Common myeloid progenitor, CD34-positive (primary cell): ENCODE measurements around the gene ADAMTS1. TPM values are rescaled to one million over a fixed set of nuclear protein-coding genes. Genes with fewer than 3 reads are reported as not detected.

Experiments used
- CTCF ChIA-PET: fragments of 350-600 bp; sonication (Branson Sonifier 250); formaldehyde crosslinking; loops from one replicate; lab custom pipeline; 2021; ENCODE audit warnings: antibody characterized with exemption; lab: Charles Lee
- POLR2A ChIA-PET: fragments of 350-600 bp; sonication (Branson Sonifier 250); formaldehyde crosslinking; loops from one replicate; lab custom pipeline; 2021; ENCODE audit warnings: antibody characterized with exemption; lab: Charles Lee
- DNase-seq, 3 donors: peaks; one replicate each; pipeline versions ENCODE4 v3.0.0 to v3.0.0-alpha.2; 2013
- H3K27ac ChIP-seq, 2 experiments: 1 replicate in 1 of 2; 2 replicates in 1 of 2; pipeline ENCODE4 v1.7.0; 2013; ENCODE audit warnings: inconsistent platforms in 2 of 2, low read length in 2 of 2, mild to moderate bottlenecking in 2 of 2, low read depth in 1 of 2, moderate library complexity in 1 of 2; ENCODE audit not compliant: severe bottlenecking in 2 of 2, insufficient read depth in 1 of 2, poor library complexity in 1 of 2
- H3K27me3 ChIP-seq, 5 experiments: replicated peaks in 2 of 5; 1 replicate in 3 of 5; 2 replicates in 2 of 5; pipeline versions ENCODE4 v1.6.1 to v1.7.0; 2013; ENCODE audit warnings: low read length in 4 of 5, mild to moderate bottlenecking in 2 of 5, moderate library complexity in 2 of 5, inconsistent platforms in 1 of 5; ENCODE audit not compliant: insufficient read depth in 5 of 5, control insufficient read depth in 4 of 5
- H3K36me3 ChIP-seq, 4 experiments: 1 replicate in 2 of 4; 2 replicates in 2 of 4; pipeline versions ENCODE4 v1.6.1 to v1.7.0; 2013; ENCODE audit warnings: low read length in 3 of 4, control low read depth in 1 of 4, mild to moderate bottlenecking in 1 of 4; ENCODE audit not compliant: control insufficient read depth in 4 of 4, insufficient read depth in 4 of 4
- H3K4me1 ChIP-seq, 4 experiments: 1 replicate in 3 of 4; 2 replicates in 1 of 4; pipeline versions ENCODE4 v1.6.1 to v1.7.1; 2013; ENCODE audit warnings: low read length in 3 of 4, mild to moderate bottlenecking in 3 of 4, control low read depth in 1 of 4, inconsistent platforms in 1 of 4, moderate library complexity in 1 of 4; ENCODE audit not compliant: control insufficient read depth in 4 of 4, insufficient read depth in 4 of 4; ENCODE audit errors: control extremely low read depth in 1 of 4
- H3K4me3 ChIP-seq, 7 experiments: 1 replicate in 4 of 7; 2 replicates in 3 of 7; pipeline versions ENCODE4 v1.5.1 to v1.7.0; 2013; ENCODE audit warnings: mild to moderate bottlenecking in 7 of 7, low read length in 6 of 7, moderate library complexity in 6 of 7, inconsistent platforms in 2 of 7, low read depth in 2 of 7, control low read depth in 1 of 7; ENCODE audit not compliant: insufficient read depth in 4 of 7, control insufficient read depth in 1 of 7; ENCODE audit errors: extremely low read depth in 1 of 7
- H3K9me3 ChIP-seq, 5 experiments: 1 replicate in 4 of 5; 2 replicates in 1 of 5; pipeline versions ENCODE4 v1.6.1 to v1.7.1; 2013; ENCODE audit warnings: low read length in 4 of 5, mild to moderate bottlenecking in 2 of 5, inconsistent platforms in 1 of 5, low read depth in 1 of 5, moderate library complexity in 1 of 5; ENCODE audit not compliant: control insufficient read depth in 4 of 5, insufficient read depth in 2 of 5; ENCODE audit errors: control extremely low read depth in 1 of 5
- WGBS: methylation state at CpG from one replicate; pipeline ENCODE4 v1.1.5; 2013; ENCODE audit not compliant: insufficient coverage; 5-methylcytosine and 5-hydroxymethylcytosine counted together
- polyA plus RNA-seq: library from polyadenylated mRNA; unstranded; fragments of 120-200 nt; gene quantifications from one replicate; pipeline ENCODE4 v1.2.1, GENCODE V29; 2013

Gene ADAMTS1
- 1.5 TPM for polyA plus RNA-seq

DNA sequence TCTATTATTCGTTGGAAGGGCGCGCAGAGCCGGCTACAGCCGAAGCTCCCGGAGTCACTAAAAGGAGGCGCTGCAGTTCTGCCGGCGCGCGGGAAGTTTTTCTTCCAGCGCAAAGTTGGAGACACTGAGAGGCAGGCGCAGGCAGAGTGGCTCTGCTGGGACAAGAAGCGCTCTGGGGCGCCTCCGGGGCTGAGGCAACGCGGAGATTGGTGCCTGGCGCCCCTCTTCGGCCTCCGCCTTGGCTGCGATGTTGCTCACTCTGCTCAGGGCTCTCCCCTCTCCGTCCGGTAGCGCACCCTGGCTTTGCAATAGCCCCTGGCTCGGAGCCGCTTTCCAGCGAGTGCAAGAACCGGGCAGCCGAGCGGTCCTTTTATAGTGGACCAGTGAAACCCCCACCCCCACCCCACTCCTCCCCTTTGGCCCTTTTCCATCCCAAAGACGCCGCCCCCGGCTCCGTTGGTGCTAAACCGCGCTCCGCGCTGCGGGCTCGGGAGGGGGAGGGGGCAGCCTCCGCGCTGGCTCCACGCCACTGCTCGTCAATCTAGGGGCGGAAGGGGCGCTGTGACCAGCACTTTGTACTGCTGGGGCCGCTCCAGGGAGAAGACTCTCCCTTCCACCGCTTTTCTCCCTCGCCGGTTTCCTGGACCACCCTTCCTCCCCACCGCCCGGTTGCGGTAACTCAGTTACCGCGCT lies at the start of gene ADAMTS1:
TSS of gene ADAMTS1 (minus strand) at position 344 of the 693 bp plus-strand sequence. CDS start 455 bp downstream, outside the sequence.
- CTCF ChIA-PET = interaction anchor here (0.8 to 4.2 kb wide), 12 partner anchors 10 to 1924 kb away, joined by 3 to 39 read pairs (median 4); no protein-coding TSS in a partner anchor
- H3K4me1 ChIP-seq = peaks cover 0 to 51% (median 40%) of the 10 kb centered on the region in 4 experiments
- no peak within 1 kb of the TSS for H3K27ac ChIP-seq

DNA sequence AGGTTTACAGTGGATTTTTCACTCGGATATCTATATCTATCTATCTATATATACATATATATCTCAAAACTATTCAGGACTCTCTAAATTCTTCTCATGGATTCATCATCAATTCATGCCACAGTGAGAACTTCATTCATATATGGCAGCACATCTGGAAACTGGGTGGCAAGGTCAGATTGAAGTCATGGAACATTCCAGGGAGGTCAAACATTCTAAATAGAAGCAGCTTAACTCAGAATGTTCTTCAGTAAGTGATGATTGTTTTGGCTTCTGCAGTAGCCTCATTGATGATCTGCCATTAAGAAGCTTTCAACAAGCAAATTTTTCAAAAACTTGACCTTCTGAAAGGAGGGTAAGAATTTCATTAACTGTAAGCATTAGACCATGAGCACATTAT lies 46.9 kb upstream of the ADAMTS1 start:
- no CpG with 5 or more reads among the region's 1 CpG for WGBS
- Histone ChIP-seq H3K4me1 (no peaks in the 10 kb centered on the region), H3K9me3 (no peaks in the 10 kb centered on the region), H3K27me3 (peaks cover 0 to 4% (median 0%) of the 10 kb centered on the region in 5 experiments), H3K27ac (no peak overlapping the region), H3K36me3 (no peaks in the 10 kb centered on the region), H3K4me3 (no peak overlapping the region)
- no peak for DNase-seq
- CTCF ChIA-PET = no interaction called here
- POLR2A ChIA-PET = no interaction called here

More for the DNA sequence above, at the start of gene ADAMTS1:
- Histone ChIP-seq H3K4me3 (peak within 1 kb of the TSS; percentile 64 to 92 (median 82)), H3K9me3 (no peaks in the 10 kb centered on the region), H3K36me3 (peaks cover 0 to 12% (median 4%) of the 10 kb centered on the region in 4 experiments), H3K27me3 (peaks cover 3 to 31% (median 6%) of the 10 kb centered on the region in 5 experiments)
- peak; percentile 64 to 73 (median 69) for DNase-seq
- POLR2A ChIA-PET = interaction anchor here (1.0 kb wide), 1 partner anchor 9 kb away, joined by 4 read pairs; no protein-coding TSS in a partner anchor
- WGBS = under 1% methylated on average over 41 of the region's 56 CpGs

- 100% methylated on average over 2 of the region's 5 CpGs for WGBS
- no peak overlapping the region for H3K27ac ChIP-seq
- ChIA-PET POLR2A (no interaction called here), CTCF (no interaction called here)
- H3K4me1 ChIP-seq = no peaks in the 10 kb centered on the region
- no peaks in the 10 kb centered on the region for H3K9me3 ChIP-seq
- H3K27me3 ChIP-seq = peaks cover 0 to 4% (median 0%) of the 10 kb centered on the region in 5 experiments
- H3K4me3 ChIP-seq = no peak overlapping the region
- DNase-seq = no peak
- H3K36me3 ChIP-seq = no peaks in the 10 kb centered on the region
Observed at GRCh38 chr21:26888931-26889330, 43.7 kb upstream of the ADAMTS1 start.

DNA sequence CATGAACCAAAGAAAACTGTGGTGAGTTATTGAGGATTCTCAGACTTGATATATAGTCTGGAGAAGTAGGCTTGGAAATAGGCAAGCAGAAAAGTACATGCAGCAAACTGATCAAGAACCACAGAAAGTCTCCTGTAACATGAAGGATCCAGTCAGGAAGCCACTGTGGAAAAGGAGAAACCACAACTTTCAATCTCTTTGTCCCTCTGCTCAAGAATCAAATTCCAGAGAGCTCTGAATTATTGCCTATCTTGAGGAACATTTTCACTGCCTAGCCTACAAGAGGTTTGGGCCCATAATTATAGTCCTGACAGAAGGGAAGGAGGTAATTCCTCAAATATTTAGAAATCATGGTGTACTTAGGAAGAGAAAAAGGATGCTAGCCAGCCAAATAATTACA lies 43.0 kb upstream of the ADAMTS1 start:
- no peaks in the 10 kb centered on the region for H3K9me3 ChIP-seq
- no peaks in the 10 kb centered on the region for H3K4me1 ChIP-seq
- no peak for DNase-seq
- H3K4me3 ChIP-seq = no peak overlapping the region
- ChIA-PET CTCF (no interaction called here), POLR2A (no interaction called here)
- peaks cover 0 to 4% (median 0%) of the 10 kb centered on the region in 5 experiments for H3K27me3 ChIP-seq
- H3K27ac ChIP-seq = no peak overlapping the region
- no peaks in the 10 kb centered on the region for H3K36me3 ChIP-seq

DNA sequence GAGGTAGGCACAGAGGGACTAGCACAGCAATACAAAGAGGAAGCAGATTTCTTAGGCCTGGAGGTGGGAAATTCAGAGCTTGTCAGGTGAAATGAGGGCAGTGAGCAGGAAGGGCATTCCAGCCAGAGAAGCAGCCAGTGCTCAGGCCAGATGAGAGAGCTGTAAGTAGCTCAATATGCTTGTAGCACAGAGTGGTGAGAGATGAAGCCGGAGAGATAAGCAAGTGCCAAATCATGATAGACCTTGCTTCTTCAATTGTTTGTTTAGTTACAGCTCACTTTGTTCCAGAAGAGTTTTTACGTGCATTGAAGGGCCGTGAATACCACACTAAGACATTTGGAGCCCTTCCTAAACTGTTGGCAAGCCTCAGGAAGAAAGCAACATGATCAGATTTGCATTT lies 42.0 kb upstream of the ADAMTS1 start:
- no peaks in the 10 kb centered on the region for H3K9me3 ChIP-seq
- WGBS = 86% methylated on average over 3 of the region's 3 CpGs
- no peak overlapping the region for H3K4me3 ChIP-seq
- no peak overlapping the region for H3K27ac ChIP-seq
- ChIA-PET POLR2A (no interaction called here), CTCF (no interaction called here)
- DNase-seq = no peak
- H3K4me1 ChIP-seq = no peaks in the 10 kb centered on the region
- peaks cover 0 to 4% (median 0%) of the 10 kb centered on the region in 5 experiments for H3K27me3 ChIP-seq
- no peaks in the 10 kb centered on the region for H3K36me3 ChIP-seq

GRCh38 chr21:26884436-26884835 lies 39.2 kb upstream of the ADAMTS1 start:
- H3K27me3 ChIP-seq = no peaks in the 10 kb centered on the region
- 100% methylated on average over 1 of the region's 2 CpGs for WGBS
- no peaks in the 10 kb centered on the region for H3K9me3 ChIP-seq
- no peaks in the 10 kb centered on the region for H3K36me3 ChIP-seq
- ChIA-PET CTCF (no interaction called here), POLR2A (no interaction called here)
- no peak overlapping the region for H3K27ac ChIP-seq
- no peak overlapping the region for H3K4me3 ChIP-seq
- H3K4me1 ChIP-seq = no peaks in the 10 kb centered on the region
- no peak for DNase-seq

DNA sequence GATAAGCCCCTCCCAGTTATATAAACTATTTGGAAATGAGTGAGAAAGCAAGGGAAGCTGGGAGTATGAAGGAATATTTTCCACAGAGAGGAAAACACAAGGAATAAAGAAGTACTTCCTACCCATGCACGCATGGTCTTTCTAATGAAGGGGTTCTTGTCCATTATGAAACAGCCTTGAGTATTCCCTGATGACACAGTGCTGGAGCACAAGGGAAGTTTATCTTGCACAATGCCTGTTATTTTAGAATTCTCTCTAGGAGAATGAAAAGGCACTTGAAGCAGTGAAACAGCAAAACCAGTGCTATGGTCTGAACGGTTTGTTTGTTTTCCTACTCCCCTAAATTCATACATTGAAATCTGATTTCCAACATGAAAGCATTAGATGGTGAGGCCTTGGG lies 38.6 kb upstream of the ADAMTS1 start:
- Histone ChIP-seq H3K36me3 (no peaks in the 10 kb centered on the region), H3K4me1 (no peaks in the 10 kb centered on the region), H3K27ac (no peak overlapping the region), H3K9me3 (no peaks in the 10 kb centered on the region), H3K4me3 (no peak overlapping the region), H3K27me3 (no peaks in the 10 kb centered on the region)
- WGBS = no CpG with 5 or more reads among the region's 2 CpGs
- DNase-seq = no peak
- POLR2A ChIA-PET = no interaction called here
- CTCF ChIA-PET = no interaction called here
